Lung (tissue), 12 donors: Measurements from ENCODE around the gene MN1. TPM values are rescaled to one million over a fixed set of nuclear protein-coding genes. Genes with fewer than 3 reads are reported as not detected.

Source experiments
- ATAC-seq: fragments of 200-7000 bp; cut with Tn5 transposase; one replicate; pipeline ENCODE4 v1.9.1; 2020; ENCODE audit warnings: moderate number of reproducible peaks; ENCODE audit not compliant: insufficient read depth, low FRiP score
- DNase-seq, 3 donors: peaks; one replicate each; pipeline ENCODE4 v3.0.0-alpha.2; 2013 to 2017
- H3K27ac ChIP-seq, 2 donors: one replicate each; pipeline ENCODE4 v1.5.1; 2013; ENCODE audit warnings: mild to moderate bottlenecking in 2 of 2, moderate library complexity in 2 of 2, control low read depth in 1 of 2, inconsistent platforms in 1 of 2, low read depth in 1 of 2, low read length in 1 of 2
- H3K27me3 ChIP-seq, 3 donors: one replicate each; pipeline ENCODE4 v1.5.1; 2013; ENCODE audit warnings: low read length in 2 of 3; ENCODE audit not compliant: control insufficient read depth in 3 of 3, insufficient read depth in 3 of 3
- H3K36me3 ChIP-seq, 4 donors: one replicate each; pipeline ENCODE4 v1.5.1; 2013; ENCODE audit warnings: low read length in 4 of 4, mild to moderate bottlenecking in 1 of 4, moderate library complexity in 1 of 4; ENCODE audit not compliant: control insufficient read depth in 4 of 4, insufficient read depth in 4 of 4
- H3K4me1 ChIP-seq, 5 donors: one replicate each; pipeline ENCODE4 v1.5.1; 2013; ENCODE audit warnings: low read length in 5 of 5, mild to moderate bottlenecking in 2 of 5, moderate library complexity in 1 of 5; ENCODE audit not compliant: control insufficient read depth in 5 of 5, insufficient read depth in 5 of 5
- H3K4me3 ChIP-seq: one replicate; pipeline ENCODE4 v1.5.1; 2013; ENCODE audit warnings: mild to moderate bottlenecking, control low read depth, moderate library complexity
- H3K9ac ChIP-seq, 2 donors: one replicate each; pipeline ENCODE4 v1.5.1; 2013; ENCODE audit warnings: low read length in 2 of 2, control low read depth in 1 of 2; ENCODE audit not compliant: insufficient read depth in 1 of 2
- H3K9me3 ChIP-seq, 4 donors: one replicate each; pipeline ENCODE4 v1.5.1; 2013; ENCODE audit warnings: low read length in 3 of 4, mild to moderate bottlenecking in 1 of 4, moderate library complexity in 1 of 4; ENCODE audit not compliant: control insufficient read depth in 4 of 4, insufficient read depth in 3 of 4
- WGBS, 2 donors: extraction: QIAGEN DNeasy Blood & Tissue Kit; methylation state at CpG; one replicate each; pipeline ENCODE4 v1.1.7; 2013; 5-methylcytosine and 5-hydroxymethylcytosine counted together
- polyA plus RNA-seq, 2 donors: library from polyadenylated mRNA; stranded (reverse); fragments of 200-250 nt; gene quantifications; one replicate each; pipeline ENCODE4 v1.2.1, GENCODE V29; 2013
- total RNA-seq, 2 donors: library from RNA; depleted of rRNA in 1 of 2; stranded (reverse); fragments of >200 nt in 1 of 2; gene quantifications; one replicate each; pipeline ENCODE4 v1.2.1, GENCODE V29; 2014 to 2021
- TF ChIP-seq, protein P1 (sequence below): IDR thresholded peaks from 2 replicates; pipeline ENCODE4 v1.5.1; 2012; ENCODE audit warnings: mild to moderate bottlenecking; ENCODE audit errors: control extremely low read depth, extremely low read depth
- donor health status: control.
- donor health status: control.
- donor health status: Bipolar disorder and iron deficiency.
- donor health status: healthy.
- donor health status: DM: yes; HTN: yes; CAD: no.

Gene MN1
- total and polyA plus RNA-seq, 4 donors = 2.4 to 6.5 (median 3.6) TPM

DNA sequence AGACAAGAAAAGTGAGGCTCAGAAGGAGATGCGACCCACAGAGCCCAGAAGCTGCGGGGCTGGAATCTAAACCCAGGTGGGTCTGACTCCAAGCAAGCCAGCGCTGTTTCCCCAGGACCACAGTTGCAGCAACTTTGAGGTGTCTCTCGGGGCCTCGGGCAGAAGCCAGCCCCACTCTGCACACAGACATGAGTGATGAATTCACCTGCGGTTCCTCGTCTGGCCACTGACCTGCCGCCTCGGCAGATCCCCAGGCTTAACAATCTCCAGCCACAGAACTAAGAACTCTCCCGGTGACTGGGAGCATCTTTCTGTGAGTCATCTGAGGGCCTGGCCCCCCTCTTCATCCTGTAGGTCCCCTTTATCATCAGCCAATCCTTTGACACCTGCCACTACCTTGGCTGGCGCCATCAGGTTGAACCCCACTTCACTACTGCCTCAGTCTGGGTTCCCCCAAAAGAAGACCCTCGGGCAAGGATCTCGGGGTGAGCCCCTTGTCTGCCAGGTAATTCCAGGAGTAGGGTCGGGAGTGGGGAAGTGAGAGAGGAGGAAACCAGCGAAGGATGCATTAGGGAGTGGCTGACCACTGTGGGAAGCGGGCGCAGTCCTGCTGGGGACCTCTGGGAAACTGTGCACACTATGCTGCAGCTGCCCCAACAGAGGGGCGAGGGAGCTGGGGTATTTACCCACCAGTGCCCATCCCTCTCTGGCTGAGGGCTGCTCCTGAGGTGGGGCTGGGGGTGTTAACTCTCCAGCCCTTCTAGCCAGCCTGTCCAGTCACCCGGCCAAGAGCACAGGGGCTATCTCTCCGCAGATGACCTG, 33.0 kb upstream of the MN1 start:
- Histone ChIP-seq H3K4me1 (no peaks in the 10 kb centered on the region), H3K27ac (no peak overlapping the region), H3K9ac (no peak overlapping the region), H3K27me3 (no peaks in the 10 kb centered on the region), H3K36me3 (no peaks in the 10 kb centered on the region), H3K4me3 (no peak overlapping the region), H3K9me3 (no peaks in the 10 kb centered on the region)
- no peak for ATAC-seq
- DNase-seq = no peak
- WGBS, 2 donors = 94 to 95% methylated on average over 20 of the region's 20 CpGs
- TF ChIP-seq, protein P1, sequence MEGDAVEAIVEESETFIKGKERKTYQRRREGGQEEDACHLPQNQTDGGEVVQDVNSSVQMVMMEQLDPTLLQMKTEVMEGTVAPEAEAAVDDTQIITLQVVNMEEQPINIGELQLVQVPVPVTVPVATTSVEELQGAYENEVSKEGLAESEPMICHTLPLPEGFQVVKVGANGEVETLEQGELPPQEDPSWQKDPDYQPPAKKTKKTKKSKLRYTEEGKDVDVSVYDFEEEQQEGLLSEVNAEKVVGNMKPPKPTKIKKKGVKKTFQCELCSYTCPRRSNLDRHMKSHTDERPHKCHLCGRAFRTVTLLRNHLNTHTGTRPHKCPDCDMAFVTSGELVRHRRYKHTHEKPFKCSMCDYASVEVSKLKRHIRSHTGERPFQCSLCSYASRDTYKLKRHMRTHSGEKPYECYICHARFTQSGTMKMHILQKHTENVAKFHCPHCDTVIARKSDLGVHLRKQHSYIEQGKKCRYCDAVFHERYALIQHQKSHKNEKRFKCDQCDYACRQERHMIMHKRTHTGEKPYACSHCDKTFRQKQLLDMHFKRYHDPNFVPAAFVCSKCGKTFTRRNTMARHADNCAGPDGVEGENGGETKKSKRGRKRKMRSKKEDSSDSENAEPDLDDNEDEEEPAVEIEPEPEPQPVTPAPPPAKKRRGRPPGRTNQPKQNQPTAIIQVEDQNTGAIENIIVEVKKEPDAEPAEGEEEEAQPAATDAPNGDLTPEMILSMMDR = no peak

- TF ChIP-seq, protein P1 = no peak
- ATAC-seq (no peak), DNase-seq (no peak)
- no peaks in the 10 kb centered on the region for H3K27me3 ChIP-seq
- 42 to 98% methylated on average over 2 of the region's 2 CpGs for WGBS, 2 donors
- no peaks in the 10 kb centered on the region for H3K4me1 ChIP-seq
- no peak overlapping the region for H3K9ac ChIP-seq
- no peaks in the 10 kb centered on the region for H3K36me3 ChIP-seq
- H3K4me3 ChIP-seq = no peak overlapping the region
- H3K27ac ChIP-seq = no peak overlapping the region
- H3K9me3 ChIP-seq = no peaks in the 10 kb centered on the region
These were observed 32.2 kb upstream of the MN1 start for GRCh38 chr22:27833803-27834202.

GRCh38 chr22:27832606-27833005, 31.1 kb upstream of the MN1 start:
- TF ChIP-seq, protein P1 = no peak
- no peaks in the 10 kb centered on the region for H3K27me3 ChIP-seq
- H3K4me3 ChIP-seq = no peak overlapping the region
- 94 to 96% methylated on average over 7 of the region's 7 CpGs for WGBS, 2 donors
- no peaks in the 10 kb centered on the region for H3K36me3 ChIP-seq
- no peak overlapping the region for H3K27ac ChIP-seq
- no peaks in the 10 kb centered on the region for H3K4me1 ChIP-seq
- H3K9ac ChIP-seq = no peak overlapping the region
- DNase-seq (no peak), ATAC-seq (no peak)
- no peaks in the 10 kb centered on the region for H3K9me3 ChIP-seq
